ENCODE data around the gene ZNF398.

The ZNF398 gene

GRCh38 chr7:149226840-149227494 is 79.7 kb downstream of the ZNF398 start:
- DNase-seq (ENCODE audit: low spot score): no peak

DNA sequence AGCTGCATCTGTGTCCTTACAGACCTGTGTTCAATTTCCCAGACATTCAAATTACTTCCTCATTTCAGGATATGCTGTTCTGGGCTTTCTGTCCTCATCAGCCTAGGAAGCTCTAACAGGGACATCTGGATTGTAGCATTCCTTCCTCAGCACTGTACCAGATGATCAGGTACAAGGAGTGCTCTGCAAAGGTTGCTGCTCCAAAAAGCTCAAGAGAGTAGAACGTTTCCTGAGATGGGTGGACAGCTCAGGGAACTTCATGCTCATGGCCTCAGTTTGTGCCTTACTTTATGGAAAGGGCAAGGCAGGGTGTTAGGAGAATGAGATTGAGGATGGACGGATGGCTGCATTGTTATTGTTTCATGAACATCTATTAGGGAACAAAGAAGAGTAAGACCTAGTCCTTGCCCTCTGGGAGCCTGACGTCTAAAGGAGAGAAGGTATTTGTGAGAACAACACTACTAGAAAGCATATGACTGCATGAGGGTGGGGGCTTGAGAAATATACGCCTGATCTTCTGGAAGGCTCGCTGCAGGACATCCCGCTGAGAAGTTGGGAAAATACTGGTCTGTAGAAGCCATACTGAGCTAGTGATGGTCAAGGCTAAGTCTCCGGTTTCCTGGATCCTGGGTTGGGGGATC is 81.7 kb downstream of the ZNF398 start:
- DNase-seq (ENCODE audit: low spot score): no peak

- DNase-seq (ENCODE audit: low spot score): no peak
Measured at GRCh38 chr7:149229526-149229925, 82.3 kb downstream of the ZNF398 start.

GRCh38 chr7:149232362-149232761 is 85.1 kb downstream of the ZNF398 start:
- DNase-seq (ENCODE audit: low spot score): no peak

All from iPS-NIHi11 (cell line).